ENCODE measurements around the gene CCL1.

CCL1 gene

GRCh38 chr17:34382621-34383124 lies 19.6 kb upstream of the CCL1 start:
- no peak for DNase-seq

- no peak for DNase-seq
Measured at GRCh38 chr17:34379868-34380267, 16.8 kb upstream of the CCL1 start.

GRCh38 chr17:34378664-34379101 lies 15.7 kb upstream of the CCL1 start:
- DNase-seq, result no peak

- DNase-seq, result no peak
Measured at GRCh38 chr17:34377078-34377823, 14.2 kb upstream of the CCL1 start.

GRCh38 chr17:34375426-34375997 lies 12.5 kb upstream of the CCL1 start:
- no peak for DNase-seq

- DNase-seq, result no peak
Measured at GRCh38 chr17:34374457-34374856, 11.4 kb upstream of the CCL1 start.

- DNase-seq, result no peak
Measured at GRCh38 chr17:34371405-34372100, 8.5 kb upstream of the CCL1 start.

- DNase-seq, result no peak
Measured at GRCh38 chr17:34370997-34371395, 8.0 kb upstream of the CCL1 start.

GRCh38 chr17:34370376-34370996 lies 7.5 kb upstream of the CCL1 start:
- no peak for DNase-seq

GRCh38 chr17:34369571-34369970 lies 6.5 kb upstream of the CCL1 start:
- DNase-seq, result no peak

GRCh38 chr17:34368946-34369500 lies 6.0 kb upstream of the CCL1 start:
- no peak for DNase-seq

- no peak for DNase-seq
Measured at GRCh38 chr17:34368196-34368945, 5.3 kb upstream of the CCL1 start.

GRCh38 chr17:34367486-34368195 lies 4.6 kb upstream of the CCL1 start:
- DNase-seq, result no peak

- DNase-seq, result no peak
Measured at GRCh38 chr17:34366529-34367107, 3.6 kb upstream of the CCL1 start.

GRCh38 chr17:34366010-34366409 lies 3.0 kb upstream of the CCL1 start:
- DNase-seq, result no peak

GRCh38 chr17:34365340-34365739 lies 2.3 kb upstream of the CCL1 start:
- no peak for DNase-seq

- DNase-seq, result no peak
Measured at GRCh38 chr17:34364751-34365150, 1.7 kb upstream of the CCL1 start.

- DNase-seq, result peak; percentile 33 to 86
Measured at GRCh38 chr17:34361478-34362061, 1.5 kb downstream of the CCL1 start.

GRCh38 chr17:34360601-34361270 lies 2.3 kb downstream of the CCL1 start:
- no peak for DNase-seq

- DNase-seq, result no peak
Measured at GRCh38 chr17:34358631-34359030, 4.4 kb downstream of the CCL1 start.
